GM23338 (cell line): Measurements from ENCODE around the gene CACNA2D4.

Experiments used
- CREB1 ChIP-seq: fragments of 250-450 bp; sonication (Bioruptor Pico); IDR thresholded peaks from 2 replicates; pipeline ENCODE4 v1.5.0; 2020; ENCODE audit warnings: low read depth, mild to moderate bottlenecking, moderate library complexity
- EZH2 ChIP-seq: fragments of 200-600 bp; sonication (generic); IDR thresholded peaks from one replicate; pipeline ENCODE4 v1.8.0; 2017; ENCODE audit warnings: antibody characterized with exemption, mild to moderate bottlenecking, low read depth; ENCODE audit not compliant: unreplicated experiment
- EZH2phosphoT487 ChIP-seq: fragments of 200-600 bp; sonication (generic); IDR thresholded peaks from one replicate; pipeline ENCODE4 v1.8.1; 2018; ENCODE audit warnings: antibody characterized with exemption; ENCODE audit not compliant: unreplicated experiment
- POLR2AphosphoS5 ChIP-seq: IDR thresholded peaks from 2 replicates; pipeline ENCODE4 v1.6.1; 2016; ENCODE audit warnings: antibody characterized with exemption, low read depth
- REST ChIP-seq: IDR thresholded peaks from one replicate; pipeline ENCODE4 v1.6.1; 2018; ENCODE audit warnings: antibody characterized with exemption; ENCODE audit not compliant: unreplicated experiment
- TF ChIP-seq, protein P1 (sequence below), 2 experiments: fragments of 200-600 bp in 1 of 2; sonication (generic) in 1 of 2; conservative IDR thresholded peaks; 2 replicates each; pipeline versions ENCODE4 v1.5.1 to v1.6.1; 2016 to 2017; ENCODE audit warnings: antibody characterized with exemption in 2 of 2, low read depth in 2 of 2, mild to moderate bottlenecking in 2 of 2, moderate library complexity in 1 of 2

DNA sequence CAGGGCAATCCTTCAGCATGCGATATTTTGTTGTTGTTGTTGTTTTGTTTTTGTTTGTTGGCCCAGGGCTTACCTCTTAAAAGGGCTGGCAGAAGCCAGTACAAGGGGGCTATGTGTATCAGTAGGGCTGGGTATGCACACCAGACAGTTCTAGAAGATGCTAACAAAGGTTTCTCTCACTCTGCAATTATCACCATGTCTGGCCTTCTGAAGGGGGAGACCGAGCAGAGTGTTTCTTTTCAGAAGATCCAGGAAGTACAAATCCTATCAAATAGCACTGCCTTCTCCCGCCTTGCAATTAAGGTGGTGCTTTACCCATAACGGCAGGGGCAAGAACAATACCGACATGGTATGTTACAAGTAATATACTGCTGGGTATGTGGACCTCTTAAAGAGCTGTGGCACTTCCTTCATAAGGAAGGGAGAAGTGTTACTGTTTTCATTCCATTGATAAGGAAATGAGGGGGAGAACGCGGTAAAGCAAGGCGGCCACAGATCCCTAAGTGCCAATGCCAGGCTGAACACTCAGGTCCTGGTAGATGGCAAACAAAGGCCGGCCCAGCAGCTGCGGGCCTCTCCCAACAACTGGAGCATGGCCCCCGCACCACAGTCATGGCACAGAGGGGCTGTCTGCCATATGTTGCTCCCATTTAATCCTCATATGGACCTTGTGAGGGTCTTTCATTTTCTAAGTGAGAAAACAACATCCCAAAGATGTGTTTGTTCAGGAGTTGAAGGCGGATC lies 19.2 kb upstream of the CACNA2D4 start:
- no peak for TF ChIP-seq POLR2AphosphoS5
- TF ChIP-seq, protein P1, sequence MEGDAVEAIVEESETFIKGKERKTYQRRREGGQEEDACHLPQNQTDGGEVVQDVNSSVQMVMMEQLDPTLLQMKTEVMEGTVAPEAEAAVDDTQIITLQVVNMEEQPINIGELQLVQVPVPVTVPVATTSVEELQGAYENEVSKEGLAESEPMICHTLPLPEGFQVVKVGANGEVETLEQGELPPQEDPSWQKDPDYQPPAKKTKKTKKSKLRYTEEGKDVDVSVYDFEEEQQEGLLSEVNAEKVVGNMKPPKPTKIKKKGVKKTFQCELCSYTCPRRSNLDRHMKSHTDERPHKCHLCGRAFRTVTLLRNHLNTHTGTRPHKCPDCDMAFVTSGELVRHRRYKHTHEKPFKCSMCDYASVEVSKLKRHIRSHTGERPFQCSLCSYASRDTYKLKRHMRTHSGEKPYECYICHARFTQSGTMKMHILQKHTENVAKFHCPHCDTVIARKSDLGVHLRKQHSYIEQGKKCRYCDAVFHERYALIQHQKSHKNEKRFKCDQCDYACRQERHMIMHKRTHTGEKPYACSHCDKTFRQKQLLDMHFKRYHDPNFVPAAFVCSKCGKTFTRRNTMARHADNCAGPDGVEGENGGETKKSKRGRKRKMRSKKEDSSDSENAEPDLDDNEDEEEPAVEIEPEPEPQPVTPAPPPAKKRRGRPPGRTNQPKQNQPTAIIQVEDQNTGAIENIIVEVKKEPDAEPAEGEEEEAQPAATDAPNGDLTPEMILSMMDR (conservative IDR thresholded peaks at IDR 0.05; ENCODE audit: low read depth in 2 of 2), result no peak
- TF ChIP-seq EZH2, result no peak
- no peak for TF ChIP-seq EZH2phosphoT487
- no peak for TF ChIP-seq CREB1 (CRISPR knock-in tag)
- TF ChIP-seq REST, result no peak
